ENCODE measurements around the gene LIMA1.
A peak's percentile ranks its signal among the peaks of the same experiment; 100 is the strongest.
"Not testable (repeated sequence)": the region's sequence is repeated elsewhere in the genome, so short reads cannot be mapped to it uniquely, and the experiment has no call there.

The LIMA1 gene

GRCh38 chr12:50246873-50247612 is 36.3 kb downstream of the LIMA1 start:
- peak; percentile 94 for DNase-seq

GRCh38 chr12:50246197-50246865 is 37.0 kb downstream of the LIMA1 start:
- peak; percentile 33 for DNase-seq

- DNase-seq, result no peak
Observed at GRCh38 chr12:50243507-50243906, 39.8 kb downstream of the LIMA1 start.

- DNase-seq, result peak; percentile 66
Observed at GRCh38 chr12:50242751-50243191, 40.5 kb downstream of the LIMA1 start.

GRCh38 chr12:50241178-50241577 is 42.1 kb downstream of the LIMA1 start:
- no peak for DNase-seq

- peak; percentile 85 for DNase-seq
Observed at GRCh38 chr12:50240792-50241114, 42.6 kb downstream of the LIMA1 start.

- no peak for DNase-seq
Observed at GRCh38 chr12:50240096-50240791, 43.1 kb downstream of the LIMA1 start.

GRCh38 chr12:50239355-50239891 is 43.9 kb downstream of the LIMA1 start:
- DNase-seq, result no peak

GRCh38 chr12:50234347-50234746 is 49.0 kb downstream of the LIMA1 start:
- peak; percentile 78 for DNase-seq

GRCh38 chr12:50232771-50233209 is 50.5 kb downstream of the LIMA1 start:
- DNase-seq, result no peak

- DNase-seq, result no peak
Observed at GRCh38 chr12:50232206-50232605, 51.1 kb downstream of the LIMA1 start.

GRCh38 chr12:50231346-50231745 is 52.0 kb downstream of the LIMA1 start:
- DNase-seq, result no peak

GRCh38 chr12:50230217-50230616 is 53.1 kb downstream of the LIMA1 start:
- no peak for DNase-seq

GRCh38 chr12:50224026-50224692 is 59.2 kb downstream of the LIMA1 start:
- peak; percentile 72 for DNase-seq

- DNase-seq, result peak; percentile 90
Observed at GRCh38 chr12:50222275-50222783, 61.0 kb downstream of the LIMA1 start.

GRCh38 chr12:50221228-50222008 is 61.9 kb downstream of the LIMA1 start:
- DNase-seq, result no peak

- no peak for DNase-seq
Observed at GRCh38 chr12:50220363-50220995, 62.8 kb downstream of the LIMA1 start.

GRCh38 chr12:50219544-50219943 is 63.8 kb downstream of the LIMA1 start:
- DNase-seq, result no peak

- DNase-seq, result not testable (repeated sequence)
Observed at GRCh38 chr12:50219001-50219400, 64.3 kb downstream of the LIMA1 start.

- DNase-seq, result peak; percentile 78
Observed at GRCh38 chr12:50218386-50218785, 64.9 kb downstream of the LIMA1 start.

GRCh38 chr12:50217202-50217601 is 66.1 kb downstream of the LIMA1 start:
- no peak for DNase-seq
